HG03103 (cell line): Measurements from ENCODE around the gene ANKH.
A peak's percentile ranks its signal among the peaks of the same experiment; 100 is the strongest.
"Not testable (repeated sequence)": the region's sequence is repeated elsewhere in the genome, so short reads cannot be mapped to it uniquely, and the experiment has no call there.

Experiments used
- ATAC-seq: cut with Tn5 transposase; IDR thresholded peaks from one replicate; pipeline ENCODE4 v1.9.1; 2021; ENCODE audit warnings: low read depth; ENCODE audit not compliant: unreplicated experiment

ANKH gene

GRCh38 chr5:14884062-14884612 lies 12.6 kb upstream of the ANKH start:
- no peak for ATAC-seq

DNA sequence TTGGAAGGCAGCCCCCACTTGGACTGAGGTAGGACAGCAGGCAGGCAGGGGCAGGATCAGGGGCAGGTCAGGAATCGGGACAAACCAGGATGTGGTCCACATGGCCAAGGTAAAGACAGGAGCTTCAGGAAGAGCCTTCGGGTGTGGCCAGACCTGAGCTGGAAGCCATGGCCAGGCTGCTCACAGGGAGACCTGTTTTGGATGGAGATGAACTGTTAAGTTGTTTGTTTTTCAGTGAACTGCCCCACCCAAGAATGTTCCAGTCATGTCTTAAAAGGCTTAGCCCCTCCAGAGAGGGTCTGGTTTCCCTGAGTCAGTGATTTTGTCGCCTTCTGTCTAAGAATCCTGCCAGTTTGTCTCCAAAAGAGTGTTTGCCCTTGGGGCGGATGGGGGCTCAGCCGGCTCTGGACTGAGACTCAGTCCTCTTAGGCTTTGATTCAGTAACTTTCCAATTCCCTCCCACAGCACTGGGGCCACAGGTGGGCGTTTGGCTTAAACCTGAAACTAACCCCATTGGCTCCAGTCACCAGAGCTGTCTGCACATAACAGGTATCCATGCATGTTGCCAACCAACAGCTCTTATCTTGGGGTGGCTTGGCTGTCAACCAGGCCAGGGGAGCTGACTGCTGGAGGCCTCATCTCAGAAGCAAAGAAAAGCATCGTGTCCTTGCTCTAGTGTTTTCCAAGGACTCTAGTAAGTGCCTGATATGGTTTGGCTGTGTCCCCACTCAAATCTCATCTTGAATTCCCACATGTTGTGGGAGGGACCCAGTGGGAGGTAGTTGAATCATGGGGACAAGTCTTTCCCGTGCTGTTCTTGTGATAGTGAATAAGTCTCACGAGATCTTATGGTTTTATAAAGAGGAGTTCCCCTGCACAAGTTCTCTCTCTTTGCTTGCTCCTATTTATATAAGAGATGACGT lies 11.3 kb upstream of the ANKH start:
- ATAC-seq: no peak

DNA sequence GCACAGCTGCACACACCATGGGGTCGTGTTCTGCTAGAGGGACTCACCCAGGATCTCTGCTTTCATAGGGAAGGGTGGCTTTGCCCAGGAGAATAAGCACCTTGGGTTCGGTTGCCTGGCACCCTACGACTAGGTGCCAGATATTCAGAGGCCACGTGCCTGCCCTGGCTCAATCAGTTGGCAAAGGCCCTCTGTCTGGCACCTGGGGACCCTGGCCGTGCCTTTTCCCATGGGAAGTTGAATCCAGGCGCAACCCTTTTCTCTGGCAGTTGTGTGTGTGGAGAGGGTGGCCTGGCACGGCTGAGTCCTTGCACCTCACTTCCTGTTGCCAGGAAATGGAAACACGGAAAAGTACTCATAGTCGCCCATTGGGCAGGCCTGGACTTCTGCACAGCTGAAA lies 10.2 kb upstream of the ANKH start:
- ATAC-seq: no peak

DNA sequence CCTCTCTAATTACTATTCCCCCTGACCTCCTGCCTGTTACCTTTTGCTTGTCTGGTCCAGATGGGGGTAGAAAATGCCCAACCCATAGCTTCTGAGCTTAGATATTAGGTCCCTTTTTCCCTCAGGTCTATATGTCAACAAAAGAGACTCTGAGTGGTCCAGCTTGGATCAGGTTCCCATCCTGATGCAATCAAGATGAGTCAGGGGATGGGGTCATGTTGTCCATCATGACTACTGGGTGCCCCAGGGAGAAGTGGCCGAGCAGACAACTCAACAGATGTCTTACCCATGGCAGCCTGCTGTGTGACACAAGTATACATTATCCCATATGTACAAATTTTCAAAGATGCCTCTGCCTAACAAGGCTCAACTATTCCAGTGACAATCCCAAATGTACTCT lies 9.1 kb upstream of the ANKH start:
- ATAC-seq: no peak

GRCh38 chr5:14879937-14880589 lies 8.5 kb upstream of the ANKH start:
- no peak for ATAC-seq

GRCh38 chr5:14879393-14879792 lies 7.8 kb upstream of the ANKH start:
- ATAC-seq: no peak

- ATAC-seq: not testable (repeated sequence)
These were observed 6.6 kb upstream of the ANKH start for GRCh38 chr5:14878192-14878591.

GRCh38 chr5:14876095-14876494 lies 4.5 kb upstream of the ANKH start:
- no peak for ATAC-seq

DNA sequence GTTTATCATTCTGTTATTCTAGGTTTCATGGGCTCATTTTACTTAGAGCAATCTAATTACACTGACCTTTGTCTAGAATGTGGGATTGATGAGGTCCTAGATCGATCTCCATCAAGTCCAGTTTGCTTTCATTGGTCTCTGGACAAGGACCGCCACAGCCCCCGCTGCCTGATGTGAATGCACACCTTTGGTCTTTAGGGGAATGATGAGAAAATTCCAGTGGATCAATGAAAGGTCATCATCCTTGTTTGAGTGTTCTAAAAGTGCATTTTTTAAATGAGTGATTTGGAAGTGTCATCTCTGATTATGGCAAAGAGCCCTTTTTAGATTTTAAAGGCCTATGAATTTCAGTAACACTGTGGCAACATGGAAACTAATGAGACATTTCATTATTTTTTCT lies 2.2 kb upstream of the ANKH start:
- ATAC-seq: no peak

GRCh38 chr5:14873093-14873492 lies 1.5 kb upstream of the ANKH start:
- ATAC-seq: no peak

- peak; percentile 36 for ATAC-seq
These were observed 752 bp upstream of the ANKH start for GRCh38 chr5:14872070-14872989.

DNA sequence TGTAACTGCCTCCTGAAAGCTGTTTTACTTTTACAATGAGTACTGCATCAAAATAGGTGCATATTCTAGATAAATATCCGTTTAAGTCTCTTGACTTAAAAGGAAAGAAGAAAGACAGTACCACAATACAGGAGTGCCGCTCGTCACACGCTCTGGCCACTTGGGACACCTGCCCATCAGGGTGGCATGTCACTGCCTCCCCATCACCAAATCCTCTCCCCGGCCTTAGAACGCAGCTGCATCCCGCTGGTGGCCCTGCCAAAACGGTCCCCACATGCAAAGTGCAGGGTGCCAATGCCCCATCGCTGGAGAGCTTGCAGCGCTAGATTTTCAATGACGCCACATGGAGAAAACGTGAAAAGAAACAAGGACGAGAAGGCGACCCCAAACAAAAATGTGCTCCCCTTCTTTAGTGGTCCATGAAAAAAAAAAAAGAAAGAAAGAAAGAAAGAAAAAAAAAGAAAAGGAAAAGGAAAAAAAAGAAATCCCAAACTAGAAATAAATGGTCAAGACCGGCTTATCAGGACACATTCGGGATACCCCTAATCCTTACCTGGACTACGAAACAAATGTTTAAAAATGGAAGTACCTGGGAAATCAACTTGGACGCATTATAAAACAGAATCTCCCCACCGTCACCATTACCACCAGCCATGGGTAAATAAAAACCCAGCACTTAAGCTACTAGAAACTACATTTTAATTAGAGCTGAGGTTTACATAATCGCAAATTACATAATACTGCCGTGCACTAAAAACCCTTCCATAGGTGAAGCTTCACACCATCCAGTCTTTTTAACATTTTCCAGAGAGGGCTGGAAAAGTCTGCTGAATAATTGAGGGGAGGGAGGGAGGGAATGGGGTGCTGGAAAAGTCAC lies 1.0 kb downstream of the ANKH start:
- no peak for ATAC-seq

- ATAC-seq: no peak
These were observed 1.9 kb downstream of the ANKH start for GRCh38 chr5:14869668-14870164.

DNA sequence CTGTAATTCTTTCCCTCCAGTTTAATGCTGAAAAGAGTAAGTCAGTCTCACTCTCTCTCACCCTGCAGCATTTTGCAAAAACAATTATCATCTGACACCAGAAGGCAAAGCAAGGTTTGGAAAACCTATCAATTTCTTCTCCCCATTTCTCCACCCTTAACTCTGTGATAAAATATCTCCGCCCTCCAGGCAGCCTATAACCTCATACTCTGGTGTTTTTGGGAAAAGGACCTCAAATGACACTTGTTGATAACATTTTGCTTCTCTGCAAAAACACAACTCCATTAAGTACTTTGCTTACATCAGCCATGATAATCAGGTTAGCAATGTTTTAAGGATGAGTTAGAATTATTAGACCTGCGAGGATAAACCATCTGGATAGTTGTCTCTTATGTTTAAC lies 2.3 kb downstream of the ANKH start:
- ATAC-seq: no peak

GRCh38 chr5:14868771-14869170 lies 2.8 kb downstream of the ANKH start:
- no peak for ATAC-seq

DNA sequence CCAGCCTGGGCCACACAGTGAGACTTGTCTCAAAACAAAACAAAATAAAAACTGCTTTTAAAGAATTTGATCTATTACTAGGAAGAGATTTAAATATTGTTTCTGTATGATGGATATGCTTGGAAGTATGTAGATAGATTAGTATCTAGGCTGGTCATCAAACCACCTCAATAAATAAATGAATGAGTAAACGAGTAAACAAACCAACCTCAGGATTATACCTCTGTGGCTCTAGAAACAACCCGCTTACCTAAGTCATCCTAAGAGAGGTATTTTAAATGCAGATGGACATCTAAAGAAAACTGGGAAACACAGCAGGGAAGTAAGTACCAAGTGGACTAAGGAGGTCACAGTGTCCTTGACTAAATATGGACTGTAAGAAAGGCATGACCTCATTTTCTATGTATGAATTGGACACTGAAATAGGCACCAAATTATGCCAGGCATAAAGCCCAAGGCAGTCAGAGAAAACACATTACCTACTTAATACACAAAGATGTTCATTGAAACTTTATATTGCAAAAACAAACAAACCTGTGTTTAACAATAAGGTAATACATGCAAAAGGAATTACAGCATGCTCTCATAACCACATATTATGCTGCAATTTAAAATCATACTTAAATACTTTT lies 7.3 kb downstream of the ANKH start:
- no peak for ATAC-seq

- ATAC-seq: no peak
These were observed 8.5 kb downstream of the ANKH start for GRCh38 chr5:14863105-14863504.

DNA sequence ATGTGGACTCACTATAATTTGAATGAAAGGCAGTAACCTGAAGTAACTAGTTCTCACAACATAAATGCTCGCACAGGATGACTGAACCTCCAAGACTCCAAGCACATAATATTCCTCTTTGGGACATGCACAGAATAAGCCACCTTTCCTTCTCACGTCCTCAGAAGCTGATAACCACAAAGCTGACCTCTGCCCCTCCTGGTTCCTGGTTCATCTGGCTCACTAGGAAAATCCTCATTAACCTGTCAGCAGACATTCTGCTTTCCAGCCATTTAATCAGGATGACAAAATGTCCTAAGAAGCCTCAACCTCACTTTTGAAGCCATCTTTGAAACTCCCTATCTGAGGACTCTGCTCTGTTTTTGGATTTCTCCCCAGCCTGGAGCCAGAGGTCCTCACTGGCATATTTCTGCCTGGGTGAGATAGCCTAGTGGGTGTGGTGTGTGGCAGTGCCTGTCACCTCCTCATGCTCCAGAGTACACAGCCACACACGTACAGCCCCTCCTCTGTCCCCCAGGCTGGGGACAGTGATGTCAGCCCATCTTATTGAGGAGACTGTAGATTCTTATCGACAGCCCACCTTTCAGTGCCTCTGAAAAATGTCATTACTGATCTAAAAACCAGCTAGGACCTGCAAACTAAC lies 10.3 kb downstream of the ANKH start:
- ATAC-seq: no peak

- ATAC-seq: no peak
These were observed 11.6 kb downstream of the ANKH start for GRCh38 chr5:14859980-14860379.
